ENCODE results near the gene PIGQ.

DNA sequence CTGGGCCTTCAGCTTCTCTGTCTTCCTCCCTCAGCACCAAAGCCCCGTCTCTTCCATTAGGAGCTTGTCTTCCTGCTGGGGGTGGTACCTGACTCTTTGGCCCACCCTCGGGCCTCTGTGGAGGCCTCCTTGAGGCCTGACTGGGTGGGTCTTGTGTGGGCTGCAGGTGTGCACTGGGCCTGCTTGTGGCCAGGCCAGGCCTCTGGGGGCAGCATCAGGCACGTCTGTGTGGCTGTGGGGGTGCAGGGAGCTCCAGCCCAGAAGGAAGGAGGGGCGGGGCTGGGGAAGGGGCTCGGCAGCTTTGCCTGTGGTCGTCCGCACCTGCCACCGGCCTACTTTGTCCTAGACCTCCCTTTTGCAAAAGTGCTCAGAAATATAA, 7.0 kb downstream of the PIGQ start:
- TF ChIP-seq CTCF (IDR thresholded peaks at IDR 0.05) (no peak), POLR2A (IDR thresholded peaks at IDR 0.05) (no peak)
